Measurements from ENCODE around the gene VEGFC. TPM values are rescaled to one million over a fixed set of nuclear protein-coding genes. Genes with fewer than 3 reads are reported as not detected.

The VEGFC gene, protein sequence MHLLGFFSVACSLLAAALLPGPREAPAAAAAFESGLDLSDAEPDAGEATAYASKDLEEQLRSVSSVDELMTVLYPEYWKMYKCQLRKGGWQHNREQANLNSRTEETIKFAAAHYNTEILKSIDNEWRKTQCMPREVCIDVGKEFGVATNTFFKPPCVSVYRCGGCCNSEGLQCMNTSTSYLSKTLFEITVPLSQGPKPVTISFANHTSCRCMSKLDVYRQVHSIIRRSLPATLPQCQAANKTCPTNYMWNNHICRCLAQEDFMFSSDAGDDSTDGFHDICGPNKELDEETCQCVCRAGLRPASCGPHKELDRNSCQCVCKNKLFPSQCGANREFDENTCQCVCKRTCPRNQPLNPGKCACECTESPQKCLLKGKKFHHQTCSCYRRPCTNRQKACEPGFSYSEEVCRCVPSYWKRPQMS
- not detected for polyA plus RNA-seq (2012; ENCODE audit: missing spikeins)

DNA sequence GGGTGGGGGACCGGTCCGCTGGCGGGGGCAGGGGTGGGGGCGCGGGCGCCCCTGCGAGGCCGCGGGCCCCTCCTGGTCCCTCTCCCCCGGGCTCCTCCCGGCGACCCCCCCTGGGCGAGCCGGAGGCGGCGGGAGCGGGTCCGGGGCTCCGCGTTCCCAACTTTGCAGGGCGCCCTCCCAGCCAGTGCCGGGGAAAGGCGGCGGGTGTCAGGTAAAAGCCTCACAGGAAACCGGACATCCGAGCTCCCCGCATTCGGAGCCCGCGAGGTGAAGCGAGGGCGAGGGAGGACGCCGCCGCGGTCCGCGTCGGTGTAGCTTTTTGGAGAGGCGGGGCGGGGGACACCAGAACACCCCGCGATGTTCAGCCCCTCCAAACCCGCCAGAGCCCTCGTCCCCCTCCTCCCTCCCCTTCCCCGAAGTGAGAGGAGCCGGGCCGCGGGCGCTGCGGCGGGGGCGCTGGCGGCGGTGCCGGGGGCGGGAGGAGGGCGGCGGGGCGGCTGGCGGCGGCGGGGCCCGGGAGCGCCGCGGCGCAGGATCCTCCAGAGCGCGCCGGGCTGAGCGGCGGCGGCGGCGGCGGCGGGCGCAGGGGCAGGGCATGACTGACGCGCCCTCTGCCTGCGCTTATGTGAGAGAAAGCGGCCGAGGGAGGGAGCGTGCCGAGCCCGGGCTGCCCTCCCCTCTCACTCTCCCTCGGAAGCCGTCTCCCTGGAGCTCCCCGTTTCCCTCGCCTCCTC, at the start of gene VEGFC:
VEGFC (minus strand) TSS at position 597 of the 734 bp plus-strand sequence. CDS start 611 bp downstream, outside the sequence.
- no peak for FAIRE-seq
- DNase-seq (ENCODE audit: insufficient read length), result peak; percentile 14
- TF ChIP-seq TAF1 (IDR thresholded peaks at IDR 0.05; ENCODE audit: borderline replicate concordance, low read depth, low read length) (no peak), POLR2A (IDR thresholded peaks at IDR 0.05; ENCODE audit: low read depth, low read length) (no peak), POLR2AphosphoS5 (IDR thresholded peaks at IDR 0.05; ENCODE audit: low read depth, low read length) (no peak)

- no peak for TF ChIP-seq POLR2A (IDR thresholded peaks at IDR 0.05; ENCODE audit: low read depth, low read length)
- TF ChIP-seq TAF1 (IDR thresholded peaks at IDR 0.05; ENCODE audit: borderline replicate concordance, low read depth, low read length), result no peak
- no peak for TF ChIP-seq POLR2AphosphoS5 (IDR thresholded peaks at IDR 0.05; ENCODE audit: low read depth, low read length)
- no peak for FAIRE-seq
- DNase-seq (ENCODE audit: insufficient read length), result no peak
Observed at GRCh38 chr4:176841711-176842112, 49.0 kb upstream of the VEGFC start.

- TF ChIP-seq POLR2A (IDR thresholded peaks at IDR 0.05; ENCODE audit: low read depth, low read length) (no peak), TAF1 (IDR thresholded peaks at IDR 0.05; ENCODE audit: borderline replicate concordance, low read depth, low read length) (no peak)
- no peak for DNase-seq (ENCODE audit: insufficient read length)
- no peak for FAIRE-seq
Observed at GRCh38 chr4:176840166-176840565, 47.4 kb upstream of the VEGFC start.

GRCh38 chr4:176839656-176840055, 46.9 kb upstream of the VEGFC start:
- FAIRE-seq (no peak), DNase-seq (ENCODE audit: insufficient read length) (no peak)
- TF ChIP-seq POLR2A (IDR thresholded peaks at IDR 0.05; ENCODE audit: low read depth, low read length) (no peak), POLR2AphosphoS5 (IDR thresholded peaks at IDR 0.05; ENCODE audit: low read depth, low read length) (no peak), TAF1 (IDR thresholded peaks at IDR 0.05; ENCODE audit: borderline replicate concordance, low read depth, low read length) (no peak)

DNA sequence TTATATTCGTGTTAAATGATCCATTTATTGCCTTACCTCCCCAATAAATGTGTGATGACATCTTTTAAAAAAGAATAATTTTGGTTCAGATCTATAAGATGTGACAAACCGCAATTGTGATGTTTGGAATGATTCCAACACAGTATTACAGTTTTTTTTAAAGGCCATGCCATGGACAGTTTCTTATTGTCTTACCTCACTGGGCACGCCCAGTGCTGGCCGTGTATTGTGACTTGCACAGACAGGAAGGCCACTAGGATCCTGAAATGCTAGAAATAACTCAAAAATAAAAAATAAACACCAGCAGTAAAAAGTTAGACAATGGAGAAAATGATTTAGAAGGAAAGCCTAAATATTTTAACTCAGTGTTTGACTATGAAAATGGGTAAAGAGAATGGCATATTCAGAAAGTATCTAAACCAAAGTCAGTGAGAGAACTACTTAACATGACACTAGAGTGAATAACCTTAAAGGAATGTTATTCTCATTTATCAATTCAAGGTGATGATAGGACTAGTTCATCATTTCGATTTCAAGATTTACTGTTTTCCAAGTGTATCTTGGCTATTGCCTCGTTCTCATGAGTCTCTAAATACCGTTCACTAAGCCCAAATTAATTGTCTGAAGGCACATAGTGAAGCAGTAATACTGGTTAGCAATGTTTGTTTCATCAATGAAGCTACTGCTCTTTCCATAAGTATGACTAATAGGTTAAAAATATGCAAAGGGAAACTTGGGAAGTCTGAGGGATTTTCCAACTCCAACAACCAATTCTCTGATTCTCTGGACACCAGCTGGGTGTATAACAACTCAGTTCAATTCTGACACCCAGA, 46.1 kb upstream of the VEGFC start:
- TF ChIP-seq POLR2AphosphoS5 (IDR thresholded peaks at IDR 0.05; ENCODE audit: low read depth, low read length) (no peak), POLR2A (IDR thresholded peaks at IDR 0.05; ENCODE audit: low read depth, low read length) (no peak), TAF1 (IDR thresholded peaks at IDR 0.05; ENCODE audit: borderline replicate concordance, low read depth, low read length) (no peak)
- DNase-seq (ENCODE audit: insufficient read length), result no peak
- FAIRE-seq, result no peak

GRCh38 chr4:176837169-176837895, 44.6 kb upstream of the VEGFC start:
- FAIRE-seq, result no peak
- TF ChIP-seq TAF1 (IDR thresholded peaks at IDR 0.05; ENCODE audit: borderline replicate concordance, low read depth, low read length) (no peak), POLR2A (IDR thresholded peaks at IDR 0.05; ENCODE audit: low read depth, low read length) (no peak), POLR2AphosphoS5 (IDR thresholded peaks at IDR 0.05; ENCODE audit: low read depth, low read length) (no peak)
- no peak for DNase-seq (ENCODE audit: insufficient read length)

DNA sequence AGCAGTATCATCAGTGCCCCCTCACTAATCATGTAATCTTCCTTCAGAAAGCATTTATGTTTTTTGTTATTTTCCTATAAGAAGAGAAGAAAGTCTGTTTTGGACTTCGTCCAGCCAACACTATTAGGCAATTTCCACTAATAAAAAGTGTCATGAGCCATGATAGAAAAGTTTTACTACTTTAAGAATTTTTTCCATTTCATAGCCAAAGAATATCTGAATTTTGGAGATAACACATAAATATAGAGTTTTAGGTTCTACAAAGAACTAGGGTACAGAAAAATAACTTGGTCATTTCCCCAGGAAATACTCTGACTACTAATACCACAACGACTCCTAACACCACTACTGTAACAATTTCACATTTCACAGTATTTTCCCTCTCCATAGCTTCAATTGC, 41.8 kb upstream of the VEGFC start:
- no peak for FAIRE-seq
- TF ChIP-seq TAF1 (IDR thresholded peaks at IDR 0.05; ENCODE audit: borderline replicate concordance, low read depth, low read length), result no peak
- TF ChIP-seq POLR2AphosphoS5 (IDR thresholded peaks at IDR 0.05; ENCODE audit: low read depth, low read length), result no peak
- DNase-seq (ENCODE audit: insufficient read length), result no peak

GRCh38 chr4:176833400-176834175, 40.9 kb upstream of the VEGFC start:
- FAIRE-seq (no peak), DNase-seq (ENCODE audit: insufficient read length) (no peak)
- TF ChIP-seq TAF1 (IDR thresholded peaks at IDR 0.05; ENCODE audit: borderline replicate concordance, low read depth, low read length), result no peak
- TF ChIP-seq POLR2A (IDR thresholded peaks at IDR 0.05; ENCODE audit: low read depth, low read length), result no peak
- no peak for TF ChIP-seq POLR2AphosphoS5 (IDR thresholded peaks at IDR 0.05; ENCODE audit: low read depth, low read length)

DNA sequence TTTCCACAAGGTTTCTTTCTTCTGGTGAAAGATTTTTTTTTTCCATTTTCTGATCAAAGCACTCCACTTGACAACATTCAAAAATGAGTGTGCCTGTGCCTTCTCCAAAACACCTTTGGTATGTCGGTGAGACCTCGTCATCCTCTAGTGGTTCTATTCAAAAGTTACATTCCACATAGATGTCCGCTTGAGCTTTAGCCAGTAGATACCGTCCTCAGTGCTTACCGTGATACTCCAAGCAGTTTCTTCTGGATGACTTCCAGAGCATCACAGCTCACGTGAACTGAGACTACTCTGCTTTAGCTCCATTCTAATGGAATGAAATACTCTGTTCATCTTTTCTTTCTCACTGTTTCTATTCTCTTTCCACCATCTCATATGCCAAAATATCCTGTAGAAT, 38.2 kb upstream of the VEGFC start:
- DNase-seq (ENCODE audit: insufficient read length), result no peak
- FAIRE-seq, result no peak
- TF ChIP-seq POLR2A (IDR thresholded peaks at IDR 0.05; ENCODE audit: low read depth, low read length) (no peak), TAF1 (IDR thresholded peaks at IDR 0.05; ENCODE audit: borderline replicate concordance, low read depth, low read length) (no peak), POLR2AphosphoS5 (IDR thresholded peaks at IDR 0.05; ENCODE audit: low read depth, low read length) (no peak)

GRCh38 chr4:176825586-176825985, 32.9 kb upstream of the VEGFC start:
- DNase-seq (ENCODE audit: insufficient read length) (no peak), FAIRE-seq (no peak)
- TF ChIP-seq TAF1 (IDR thresholded peaks at IDR 0.05; ENCODE audit: borderline replicate concordance, low read depth, low read length), result no peak
- no peak for TF ChIP-seq POLR2AphosphoS5 (IDR thresholded peaks at IDR 0.05; ENCODE audit: low read depth, low read length)
- TF ChIP-seq POLR2A (IDR thresholded peaks at IDR 0.05; ENCODE audit: low read depth, low read length), result no peak
